HepG2 (cell line): ENCODE measurements around the gene VILL. TPM values are rescaled to one million over a fixed set of nuclear protein-coding genes. Genes with fewer than 3 reads are reported as not detected.

ENCODE experiments used
- BHLHE40 ChIP-seq: IDR thresholded peaks from 2 replicates; pipeline ENCODE4 v1.6.1; 2011; ENCODE audit warnings: low read length, improper control_type of control experiment
- CREB1 ChIP-seq, 2 experiments: fragments of 450-650 bp in 1 of 2; IDR thresholded peaks; 2 replicates each; pipeline ENCODE4 v1.6.1; 2016 to 2017; ENCODE audit warnings: control low read depth in 1 of 2, mild to moderate bottlenecking in 1 of 2, missing compliant biosample characterization in 1 of 2, missing genetic modification characterization in 1 of 2
- ERF ChIP-seq: IDR thresholded peaks from 2 replicates; pipeline ENCODE4 v1.6.1; 2018; ENCODE audit warnings: missing biosample characterization, missing genetic modification reagents
- FOSL2 ChIP-seq: sonication (generic); formaldehyde crosslinking; IDR thresholded peaks from 2 replicates; pipeline ENCODE4 v1.4.0; 2020; ENCODE audit warnings: missing genetic modification reagents
- FOXA1 ChIP-seq, 2 experiments: fragments of 450-650 bp in 1 of 2; sonication (generic) in 1 of 2; formaldehyde crosslinking in 1 of 2; IDR thresholded peaks; 2 replicates each; pipeline versions ENCODE4 v1.4.0 to v1.6.1; 2016 to 2020; ENCODE audit warnings: missing genetic modification reagents in 1 of 2
- FOXA3 ChIP-seq: IDR thresholded peaks from 2 replicates; pipeline ENCODE4 v1.6.1; 2016; ENCODE audit warnings: missing genetic modification reagents, missing compliant biosample characterization
- GATAD2A ChIP-seq: IDR thresholded peaks from 2 replicates; pipeline ENCODE4 v1.6.1; 2016
- HDAC2 ChIP-seq: sonication (generic); formaldehyde crosslinking; IDR thresholded peaks from 2 replicates; pipeline ENCODE4 v1.4.0; 2020; ENCODE audit warnings: missing genetic modification reagents
- HNF1B ChIP-seq: sonication (generic); formaldehyde crosslinking; IDR thresholded peaks from 2 replicates; pipeline ENCODE4 v1.5.1; 2020; ENCODE audit warnings: mild to moderate bottlenecking, moderate library complexity, missing genetic modification reagents
- HOXA3 ChIP-seq: sonication (generic); formaldehyde crosslinking; IDR thresholded peaks from 2 replicates; pipeline ENCODE4 v1.5.0; 2020; ENCODE audit warnings: missing genetic modification reagents
- MAX ChIP-seq: IDR thresholded peaks from 2 replicates; pipeline ENCODE4 v1.6.1; 2012; ENCODE audit warnings: inconsistent platforms
- MED1 ChIP-seq: sonication (generic); formaldehyde crosslinking; IDR thresholded peaks from 2 replicates; pipeline ENCODE4 v1.4.0; 2020; ENCODE audit warnings: missing genetic modification reagents
- MXD3 ChIP-seq: IDR thresholded peaks from 2 replicates; pipeline ENCODE4 v1.6.1; 2016; ENCODE audit warnings: mild to moderate bottlenecking, missing biosample characterization, missing genetic modification reagents
- MYC ChIP-seq: sonication (generic); formaldehyde crosslinking; IDR thresholded peaks from 2 replicates; pipeline ENCODE4 v1.9.0; 2021; ENCODE audit warnings: missing genetic modification reagents, borderline replicate concordance
- NONO ChIP-seq, 2 experiments: fragments of 450-650 bp in 1 of 2; sonication (generic) in 1 of 2; formaldehyde crosslinking in 1 of 2; IDR thresholded peaks in 1 of 2; conservative IDR thresholded peaks in 1 of 2; 2 replicates each; pipeline versions ENCODE4 v1.6.1 to v1.8.0; 2017 to 2022; ENCODE audit warnings: mild to moderate bottlenecking in 1 of 2, missing genetic modification reagents in 1 of 2, moderate library complexity in 1 of 2
- PAF1 ChIP-seq: IDR thresholded peaks from 2 replicates; pipeline ENCODE4 v1.6.1; 2016; ENCODE audit warnings: missing genetic modification reagents, missing compliant biosample characterization
- POGZ ChIP-seq: sonication (generic); formaldehyde crosslinking; IDR thresholded peaks from 2 replicates; pipeline ENCODE4 v1.4.0; 2020; ENCODE audit warnings: mild to moderate bottlenecking, missing genetic modification reagents
- REPIN1 ChIP-seq: sonication (generic); formaldehyde crosslinking; IDR thresholded peaks from 2 replicates; pipeline ENCODE4 v1.8.0; 2022; ENCODE audit warnings: missing genetic modification reagents, low read depth, mild to moderate bottlenecking, borderline replicate concordance
- RFX3 ChIP-seq: IDR thresholded peaks from 2 replicates; pipeline ENCODE4 v1.6.1; 2016; ENCODE audit warnings: missing biosample characterization, missing genetic modification reagents
- SMC3 ChIP-seq: IDR thresholded peaks from 2 replicates; pipeline ENCODE4 v1.6.1; 2011; ENCODE audit warnings: low read length, improper control_type of control experiment
- SP1 ChIP-seq, 2 experiments: fragments of 450-650 bp in 1 of 2; sonication (generic) in 1 of 2; formaldehyde crosslinking in 1 of 2; IDR thresholded peaks; 2 replicates each; pipeline versions ENCODE4 v1.4.0 to v1.6.1; 2016 to 2020; ENCODE audit warnings: missing genetic modification reagents in 1 of 2
- TBL1XR1 ChIP-seq: fragments of 150-350 bp; IDR thresholded peaks from 2 replicates; pipeline ENCODE4 v1.6.1; 2014; ENCODE audit warnings: borderline replicate concordance, low read length; ENCODE audit not compliant: partially characterized antibody
- TFDP1 ChIP-seq: IDR thresholded peaks from 2 replicates; pipeline ENCODE4 v1.6.1; 2016; ENCODE audit warnings: missing compliant biosample characterization, missing genetic modification reagents, borderline replicate concordance
- THAP11 ChIP-seq: IDR thresholded peaks from 2 replicates; pipeline ENCODE4 v1.6.1; 2016; ENCODE audit warnings: missing biosample characterization, missing genetic modification reagents
- XRCC5 ChIP-seq: fragments of 200-400 bp; formaldehyde crosslinking; optimal IDR thresholded peaks from 2 replicates; pipeline ENCODE3; 2017; ENCODE audit warnings: mild to moderate bottlenecking, low read length
- ZC3H13 ChIP-seq: sonication (generic); formaldehyde crosslinking; IDR thresholded peaks from 2 replicates; pipeline ENCODE4 v1.8.1; 2023; ENCODE audit warnings: mild to moderate bottlenecking, missing genetic modification reagents, moderate library complexity
- ZMYM4 ChIP-seq: sonication (generic); formaldehyde crosslinking; IDR thresholded peaks from 2 replicates; pipeline ENCODE4 v1.8.1; 2023; ENCODE audit warnings: mild to moderate bottlenecking, missing genetic modification reagents
- ZNF143 ChIP-seq: sonication (generic); formaldehyde crosslinking; IDR thresholded peaks from 2 replicates; pipeline ENCODE4 v1.4.0; 2020; ENCODE audit warnings: missing genetic modification reagents
- ZNF605 ChIP-seq: sonication (generic); formaldehyde crosslinking; IDR thresholded peaks from 2 replicates; pipeline ENCODE4 v1.8.0; 2022; ENCODE audit warnings: mild to moderate bottlenecking, missing genetic modification reagents
- ZNF768 ChIP-seq: sonication (generic); formaldehyde crosslinking; IDR thresholded peaks from 2 replicates; pipeline ENCODE4 v1.4.0; 2020; ENCODE audit warnings: missing genetic modification reagents
- polyA plus RNA-seq, 8 experiments: library from polyadenylated mRNA; depleted of rRNA in 3 of 8; stranded (reverse) in 7 of 8; unstranded in 1 of 8; fragments of >200 nt; fragmentation: Illumina TruSeq in 4 of 8; extraction: Trizol in 4 of 8; gene quantifications; 2 replicates each; pipeline versions ENCODE4 v1.2.1 to v1.2.3, GENCODE V29; 2011 to 2016; ENCODE audit warnings: low read depth in 4 of 8, missing spikeins in 1 of 8, mixed read lengths in 1 of 8; ENCODE audit not compliant: insufficient read depth in 1 of 8
- total RNA-seq, 5 experiments: library from RNA; depleted of rRNA; stranded (reverse); fragments of >200 nt; fragmentation: Illumina TruSeq; extraction: Trizol; gene quantifications; 2 replicates each; pipeline ENCODE4 v1.2.3, GENCODE V29; 2016; ENCODE audit warnings: low read depth in 1 of 5

The VILL gene
- total and polyA plus RNA-seq, 2 of the 13 experiments (the other 11 are each of a cell fraction or from before 2014, with no cell fraction given) = 3.2 to 5.3 TPM

- TF ChIP-seq FOXA3 (CRISPR knock-in tag) (peak; percentile 51; the same call in 1 of the 2 replicates), RFX3 (no peak), ZNF143 (CRISPR knock-in tag) (no peak), NONO (IDR thresholded peaks at IDR 0.05) (no peak), NONO (CRISPR knock-in tag; conservative IDR thresholded peaks at IDR 0.05) (0 out of 2 replicates have a peak, but pooled peaks have one; percentile 49), FOSL2 (peak; percentile 61), MYC (CRISPR knock-in tag) (peak; percentile 65; the same call in 1 of the 2 replicates), ZMYM4 (CRISPR knock-in tag) (0 out of 2 replicates have a peak, but pooled peaks have one; percentile 52), TFDP1 (CRISPR knock-in tag) (peak; percentile 27; the same call in 1 of the 2 replicates), ERF (CRISPR knock-in tag) (peak; percentile 44; the same call in 1 of the 2 replicates), POGZ (0 out of 2 replicates have a peak, but pooled peaks have one; percentile 24), FOXA1 (IDR thresholded peaks at IDR 0.05) (no peak), FOXA1 (CRISPR knock-in tag; IDR thresholded peaks at IDR 0.05) (peak; percentile 27; the same call in 1 of the 2 replicates), XRCC5 (peak; percentile 78), PAF1 (CRISPR knock-in tag) (no peak), REPIN1 (CRISPR knock-in tag) (peak; percentile 57; the same call in 1 of the 2 replicates), SMC3 (peak; percentile 65; the same call in 1 of the 2 replicates), TBL1XR1 (peak; percentile 45), MXD3 (CRISPR knock-in tag) (no peak), HDAC2 (0 out of 2 replicates have a peak, but pooled peaks have one; percentile 48), ZC3H13 (CRISPR knock-in tag) (no peak), HOXA3 (CRISPR knock-in tag) (0 out of 2 replicates have a peak, but pooled peaks have one; percentile 14), ZNF768 (CRISPR knock-in tag) (no peak), MED1 (CRISPR knock-in tag) (no peak), HNF1B (CRISPR knock-in tag) (no peak), GATAD2A (peak; percentile 40; the same call in 1 of the 2 replicates), BHLHE40 (peak; percentile 94), SP1 (IDR thresholded peaks at IDR 0.05) (no peak), SP1 (CRISPR knock-in tag; IDR thresholded peaks at IDR 0.05) (no peak), THAP11 (CRISPR knock-in tag) (peak; percentile 17; the same call in 1 of the 2 replicates), ZNF605 (CRISPR knock-in tag) (no peak), CREB1 (IDR thresholded peaks at IDR 0.05) (peak; percentile 80), CREB1 (CRISPR knock-in tag; IDR thresholded peaks at IDR 0.05) (no peak), MAX (peak; percentile 88)
These were observed 6.3 kb downstream of the VILL start (continued) for GRCh38 chr3:37996785-37997301.
